NCI-H345 treated with DMSO at 0.1 percent for 48 hours (cell line): ENCODE measurements around the gene ITPR1.

Experiments
- DNase-seq: peaks from one replicate; lab custom pipeline; 2025; ENCODE audit not compliant: unreplicated experiment; lab: John Stamatoyannopoulos, UW

ITPR1 gene

GRCh38 chr3:4678320-4678719 is 185.2 kb downstream of the ITPR1 start:
- DNase-seq = no peak

GRCh38 chr3:4680227-4680691 is 187.1 kb downstream of the ITPR1 start:
- DNase-seq = no peak

- no peak for DNase-seq
Observed at GRCh38 chr3:4680871-4681300, 187.7 kb downstream of the ITPR1 start.

DNA sequence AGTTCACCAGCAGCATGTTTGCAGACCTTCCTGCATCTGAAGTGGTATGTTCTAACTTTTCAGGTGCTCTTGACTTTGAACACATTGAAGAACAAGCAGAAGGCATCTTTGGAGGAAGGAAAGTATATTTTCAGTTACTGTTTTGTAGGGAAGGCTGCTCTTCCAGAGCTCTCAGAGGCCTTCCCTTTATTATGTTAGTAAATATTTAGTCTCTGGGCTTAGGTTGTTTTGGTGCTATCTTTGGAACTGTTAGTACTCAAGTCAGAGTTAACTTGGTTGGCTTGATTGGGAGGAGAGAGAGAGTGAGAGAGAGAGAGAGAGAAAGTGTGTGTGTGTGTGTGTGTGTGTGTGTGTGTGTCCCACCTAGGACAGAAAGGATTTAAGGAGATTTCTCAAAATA is 188.2 kb downstream of the ITPR1 start:
- no peak for DNase-seq

DNA sequence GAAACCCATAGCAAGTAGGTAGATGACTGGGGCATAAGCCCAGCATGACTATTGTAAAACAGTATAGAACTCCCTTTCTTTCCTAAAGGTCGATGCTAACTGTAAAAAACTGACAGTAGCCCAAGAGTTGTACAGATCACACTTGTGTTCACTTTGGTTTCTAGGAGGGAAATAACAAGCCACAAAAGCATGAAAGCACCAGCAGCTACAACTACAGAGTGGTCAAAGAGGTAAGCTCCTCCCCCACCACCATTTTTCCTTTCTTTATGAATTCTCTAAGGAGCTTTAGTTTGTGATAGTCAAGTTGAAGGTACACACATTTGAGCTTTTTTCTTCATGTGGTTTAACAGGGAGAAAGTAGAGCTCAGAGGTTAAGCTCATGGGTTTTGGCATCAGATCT is 191.0 kb downstream of the ITPR1 start:
- DNase-seq = no peak

- no peak for DNase-seq
Observed at GRCh38 chr3:4684976-4685375, 191.8 kb downstream of the ITPR1 start.

DNA sequence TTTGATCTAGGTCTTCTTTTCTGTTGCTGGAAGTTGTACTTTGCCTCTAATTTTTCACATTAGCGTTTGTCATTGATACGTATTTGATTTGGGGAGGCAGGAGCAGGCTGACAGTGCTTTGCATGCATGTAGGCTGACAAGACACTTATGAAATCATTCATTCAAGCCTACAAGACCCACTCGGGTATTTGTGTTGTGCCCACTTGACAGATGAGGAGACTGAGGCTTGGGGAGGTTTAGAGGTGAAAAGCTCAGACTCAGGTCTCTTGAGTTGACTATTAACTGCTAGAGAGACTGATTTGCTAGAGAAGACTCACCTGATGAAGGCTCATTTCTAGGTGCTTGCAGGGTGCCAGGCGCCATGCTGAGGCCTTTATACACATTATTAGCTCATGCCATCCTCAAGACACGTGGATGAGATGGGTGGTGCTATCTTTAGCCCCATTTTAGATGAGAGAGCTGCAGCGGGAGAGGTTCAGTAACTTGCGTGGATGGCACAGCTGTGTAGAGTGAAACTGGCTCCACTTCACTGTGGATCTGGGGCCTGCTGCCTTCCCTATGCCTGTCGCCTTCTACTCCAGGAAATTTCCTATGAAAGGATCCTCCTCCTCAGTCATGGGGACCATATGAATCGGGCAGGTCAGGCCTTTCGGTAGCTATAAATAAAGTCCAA is 192.7 kb downstream of the ITPR1 start:
- DNase-seq = no peak

DNA sequence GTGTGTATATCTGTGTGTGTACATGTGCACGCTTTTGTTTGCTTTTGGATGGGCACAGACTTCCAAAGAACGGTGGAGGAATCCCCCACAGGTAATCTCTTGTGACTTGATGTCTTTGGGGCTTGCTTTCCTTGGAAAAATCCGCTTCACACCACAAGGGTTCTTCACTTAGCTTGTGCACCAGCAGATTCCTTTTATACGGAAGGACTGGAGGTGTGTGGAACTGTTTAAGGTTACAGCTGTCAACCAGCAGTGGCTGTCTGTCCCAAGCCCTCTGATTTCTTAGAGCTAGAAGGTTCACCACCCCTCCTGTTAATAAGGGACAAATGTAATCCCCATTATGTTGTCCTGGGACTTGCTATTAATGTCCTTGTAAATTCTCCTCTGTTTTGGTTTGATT is 193.5 kb downstream of the ITPR1 start:
- no peak for DNase-seq

GRCh38 chr3:4687167-4687566 is 194.0 kb downstream of the ITPR1 start:
- no peak for DNase-seq

- DNase-seq = no peak
Observed at GRCh38 chr3:4687596-4687995, 194.4 kb downstream of the ITPR1 start.

GRCh38 chr3:4688411-4688810 is 195.3 kb downstream of the ITPR1 start:
- no peak for DNase-seq

GRCh38 chr3:4689021-4689420 is 195.9 kb downstream of the ITPR1 start:
- DNase-seq = no peak

DNA sequence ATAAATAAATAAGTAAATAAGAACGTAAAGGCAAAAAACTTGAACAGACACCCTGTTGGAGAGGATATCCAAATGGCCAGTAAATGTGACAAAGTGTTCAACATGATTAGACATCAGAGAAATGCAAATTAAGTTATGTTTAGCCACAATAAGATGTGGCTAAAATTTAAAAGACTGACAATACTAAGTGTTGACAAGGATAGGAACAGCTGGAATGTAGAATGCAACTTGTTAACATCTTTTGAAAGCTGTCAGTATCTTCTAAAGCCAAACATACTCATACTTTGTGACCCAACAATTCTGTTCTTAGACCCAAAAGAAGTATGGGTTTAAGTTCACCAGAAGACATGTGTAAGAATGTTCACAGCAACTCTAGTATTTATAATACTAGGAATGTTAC is 197.1 kb downstream of the ITPR1 start:
- DNase-seq = no peak

DNA sequence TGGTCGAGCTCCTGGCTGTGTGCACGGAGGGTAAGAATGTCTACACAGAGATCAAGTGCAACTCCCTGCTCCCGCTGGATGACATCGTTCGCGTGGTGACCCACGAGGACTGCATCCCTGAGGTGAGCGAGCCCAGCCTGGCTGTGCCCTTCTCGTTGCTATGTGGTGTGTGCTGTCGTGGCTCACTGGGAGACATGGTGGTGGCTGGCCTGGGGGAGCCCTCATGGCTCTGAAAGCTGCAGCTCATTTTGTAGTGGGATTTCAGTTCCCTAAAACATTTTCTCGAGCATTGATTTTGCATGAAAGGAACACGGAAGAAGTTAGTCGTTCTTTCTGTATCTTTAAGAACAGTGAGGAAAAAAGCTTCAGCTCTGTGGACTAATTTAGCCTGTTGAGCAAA is 200.5 kb downstream of the ITPR1 start:
- no peak for DNase-seq

DNA sequence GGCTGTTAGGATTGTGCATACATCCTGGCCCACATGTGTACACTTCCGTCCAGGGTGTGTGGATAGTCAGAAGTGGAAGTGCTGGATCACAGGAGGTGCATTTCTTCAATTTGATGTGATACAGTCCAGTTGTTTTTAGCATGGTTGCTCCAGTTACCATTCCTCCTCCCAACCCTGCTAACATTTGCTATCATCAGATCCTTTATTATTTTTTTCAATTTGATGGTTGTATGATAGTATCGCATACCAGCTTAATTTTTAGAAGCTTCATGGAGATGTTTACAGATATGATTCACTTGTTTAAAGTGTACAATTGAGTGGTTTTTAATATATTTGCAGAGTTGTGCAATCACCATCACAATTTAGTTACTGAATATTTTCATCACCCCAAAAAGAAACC is 202.7 kb downstream of the ITPR1 start:
- DNase-seq = no peak

GRCh38 chr3:4696266-4696665 is 203.1 kb downstream of the ITPR1 start:
- DNase-seq = no peak

DNA sequence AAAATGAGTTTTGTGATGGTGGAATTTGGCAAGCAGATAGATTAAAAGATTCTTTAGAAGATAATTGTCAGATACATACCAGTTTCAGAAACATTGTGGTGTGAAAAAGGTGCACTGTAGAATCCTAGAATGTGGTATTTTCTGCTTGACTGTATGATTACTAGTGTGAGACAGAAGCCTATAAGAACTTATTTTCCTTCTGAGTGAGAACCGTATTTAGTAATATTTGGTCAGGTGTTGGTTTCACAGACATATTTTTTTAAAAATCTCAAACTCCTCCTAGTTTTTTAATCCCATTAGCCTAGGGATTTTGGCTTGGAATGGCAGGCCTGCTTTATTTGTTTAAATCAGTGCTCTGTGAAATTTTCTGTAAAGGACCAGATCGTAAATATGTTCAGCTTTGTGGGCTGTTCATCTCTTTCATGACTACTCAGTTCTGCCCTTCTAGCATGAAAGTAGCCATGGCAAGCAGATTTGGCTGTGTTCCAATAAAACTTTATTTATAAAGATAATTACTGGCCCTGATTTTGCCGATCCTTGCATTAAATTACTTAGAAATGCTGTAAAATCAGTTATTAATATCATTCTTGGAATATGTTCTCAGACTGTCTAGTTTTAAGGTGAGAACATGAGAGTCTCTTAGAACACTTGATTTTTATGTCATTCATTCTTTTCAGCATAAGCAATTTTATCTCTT is 205.1 kb downstream of the ITPR1 start:
- DNase-seq = no peak

- no peak for DNase-seq
Observed at GRCh38 chr3:4703054-4703480, 209.9 kb downstream of the ITPR1 start.

DNA sequence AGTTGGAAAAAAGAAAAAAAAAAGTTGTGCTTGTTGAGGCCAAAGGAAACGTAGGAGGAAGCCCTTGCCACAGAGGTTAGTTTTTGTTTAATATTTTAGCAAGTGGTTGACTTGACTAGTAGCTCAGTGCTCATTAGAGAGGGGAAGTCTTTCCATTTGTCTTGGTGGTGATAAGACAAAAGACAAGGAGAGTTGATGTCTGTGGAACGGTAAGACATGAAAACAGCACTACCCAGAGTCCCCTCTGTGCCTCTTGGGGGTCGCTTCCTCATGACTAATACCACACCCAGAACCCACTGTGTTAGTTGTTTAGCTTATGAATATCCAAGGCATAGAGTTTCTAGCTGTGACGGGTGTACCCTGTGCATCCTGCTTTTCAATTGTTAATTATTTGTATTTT is 211.4 kb downstream of the ITPR1 start:
- no peak for DNase-seq

DNA sequence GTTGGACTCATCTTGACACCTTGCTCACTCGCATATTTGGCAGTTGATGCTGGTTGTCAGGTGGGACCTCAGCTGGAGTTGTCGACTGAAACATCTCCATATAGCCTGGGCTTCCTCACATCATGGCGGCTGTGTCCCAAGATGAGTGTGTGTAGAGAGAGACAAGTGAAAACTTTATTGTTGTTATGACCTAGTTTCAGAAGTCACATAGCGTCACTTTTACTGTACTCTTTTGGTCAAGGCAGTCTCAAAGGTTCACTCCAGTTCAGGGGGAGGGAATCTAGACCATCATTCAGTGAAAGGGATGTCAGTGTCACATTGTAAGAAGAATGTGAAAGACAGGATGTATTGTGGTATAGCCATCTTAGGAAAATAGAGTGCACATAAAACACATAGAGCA is 214.2 kb downstream of the ITPR1 start:
- DNase-seq = no peak

GRCh38 chr3:4708230-4708629 is 215.1 kb downstream of the ITPR1 start:
- no peak for DNase-seq

DNA sequence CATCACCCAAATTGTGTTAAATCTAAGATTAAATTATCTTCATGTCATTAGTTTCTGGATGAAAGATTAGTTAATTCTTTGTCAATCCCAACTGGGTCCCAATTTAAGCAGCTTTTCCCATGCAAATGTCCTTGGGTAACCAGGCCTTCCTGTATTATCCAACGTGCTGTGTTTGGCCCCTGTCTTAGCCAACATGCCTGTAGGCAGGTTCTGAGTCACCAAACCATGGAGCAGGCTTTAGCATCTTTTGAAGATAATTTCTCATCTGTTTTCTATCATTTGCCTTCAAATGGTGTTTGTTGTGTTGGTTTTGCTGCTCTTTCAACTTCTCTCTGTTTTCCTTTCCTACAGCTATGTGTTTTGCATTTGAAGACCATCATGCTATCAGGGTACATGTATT is 216.2 kb downstream of the ITPR1 start:
- no peak for DNase-seq

DNA sequence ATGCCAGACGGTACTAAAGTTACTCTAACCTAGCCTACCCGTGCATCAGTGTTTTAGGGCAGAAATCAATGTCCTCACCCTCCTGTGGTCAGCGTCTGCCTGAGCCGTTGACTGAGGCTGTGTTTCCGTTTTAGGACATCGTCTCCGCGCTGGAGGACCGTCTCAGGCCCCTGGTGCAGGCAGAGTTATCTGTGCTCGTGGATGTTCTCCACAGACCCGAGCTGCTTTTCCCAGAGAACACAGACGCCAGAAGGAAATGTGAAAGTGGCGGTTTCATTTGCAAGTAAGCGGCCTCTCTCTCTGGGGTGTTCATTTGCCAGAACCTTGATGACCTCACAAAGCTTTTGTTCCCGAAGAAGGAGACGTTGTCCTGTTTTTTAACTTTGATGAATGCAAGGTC is 217.0 kb downstream of the ITPR1 start:
- no peak for DNase-seq
